ENCODE results near the gene NOTCH1.
A peak's percentile ranks its signal among the peaks of the same experiment; 100 is the strongest.
"Not testable (repeated sequence)": the region's sequence is repeated elsewhere in the genome, so short reads cannot be mapped to it uniquely, and the experiment has no call there.

The NOTCH1 gene

DNA sequence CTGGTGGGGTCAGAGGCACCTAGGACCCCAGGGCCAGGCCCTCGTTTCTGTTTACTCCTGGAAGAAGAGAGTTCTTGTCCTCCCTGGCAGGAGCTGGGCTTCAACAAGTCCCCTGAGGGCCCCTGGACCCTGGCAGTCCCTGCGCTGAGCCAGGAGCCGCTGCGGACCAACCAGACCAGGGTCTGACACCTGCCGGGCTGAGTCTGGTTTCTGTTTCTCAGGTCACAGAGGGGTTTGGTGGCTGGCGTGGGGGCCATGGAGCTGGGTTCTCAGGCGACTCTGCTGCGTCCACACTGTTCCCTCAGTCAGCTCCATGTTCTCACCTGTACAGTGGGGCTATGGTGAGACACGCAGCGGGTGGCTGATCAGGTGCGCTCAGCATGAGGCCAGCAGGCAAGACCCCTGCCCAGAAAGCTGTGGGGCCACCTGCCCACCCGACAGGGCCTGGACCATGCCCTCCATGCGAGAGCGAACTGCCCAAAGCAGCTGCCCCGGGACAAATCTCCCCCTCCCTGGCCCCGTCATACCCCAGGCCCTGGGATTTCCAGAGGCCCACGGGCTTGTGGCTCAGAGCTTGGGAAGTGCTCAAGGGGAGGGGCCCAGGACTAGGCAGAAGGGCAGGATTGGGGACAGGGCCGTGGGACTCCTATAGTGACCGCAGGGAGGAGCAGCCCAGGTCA lies 17.9 kb upstream of the NOTCH1 start:
- no peak for DNase-seq

DNA sequence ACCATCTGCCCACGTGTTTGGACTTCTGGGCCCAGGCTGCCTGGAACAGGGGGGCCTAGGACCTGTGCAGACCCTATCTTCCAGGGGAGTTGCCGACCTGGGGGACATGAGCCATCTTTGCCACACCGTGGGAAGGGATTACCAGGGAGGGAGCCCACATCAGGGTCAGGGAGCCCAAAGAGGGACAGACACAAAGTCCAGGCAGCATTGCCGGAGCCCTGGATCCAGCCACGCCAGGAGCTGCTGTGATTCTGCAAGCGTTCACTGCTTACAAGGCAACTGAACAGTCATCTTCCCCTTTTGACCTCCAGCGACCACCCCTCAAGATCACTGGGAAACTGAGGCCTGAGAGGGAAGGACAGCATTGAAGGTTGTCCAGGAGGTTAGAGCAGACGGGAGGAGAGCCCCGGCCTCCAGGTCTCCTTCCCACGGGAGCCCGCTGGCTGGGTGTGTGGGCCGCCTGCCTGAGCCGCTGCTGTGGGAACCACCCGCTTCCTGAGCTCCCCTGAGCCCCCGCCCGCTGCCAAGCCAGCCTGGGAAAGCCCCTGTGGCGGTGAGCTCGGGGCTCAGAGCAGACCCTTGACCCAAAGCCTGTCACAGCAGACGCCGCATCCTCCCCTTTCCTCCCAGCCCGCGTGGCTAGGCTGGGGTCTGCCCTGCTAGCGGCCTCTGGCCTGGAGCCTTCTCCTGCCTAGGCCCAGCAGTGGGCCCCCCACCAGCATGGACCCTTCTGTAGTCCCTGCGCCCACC lies 17.1 kb upstream of the NOTCH1 start:
- DNase-seq = no peak

- DNase-seq = no peak
Observed at GRCh38 chr9:136561779-136562178, 15.9 kb upstream of the NOTCH1 start.

GRCh38 chr9:136560586-136560985 lies 14.7 kb upstream of the NOTCH1 start:
- DNase-seq = no peak

DNA sequence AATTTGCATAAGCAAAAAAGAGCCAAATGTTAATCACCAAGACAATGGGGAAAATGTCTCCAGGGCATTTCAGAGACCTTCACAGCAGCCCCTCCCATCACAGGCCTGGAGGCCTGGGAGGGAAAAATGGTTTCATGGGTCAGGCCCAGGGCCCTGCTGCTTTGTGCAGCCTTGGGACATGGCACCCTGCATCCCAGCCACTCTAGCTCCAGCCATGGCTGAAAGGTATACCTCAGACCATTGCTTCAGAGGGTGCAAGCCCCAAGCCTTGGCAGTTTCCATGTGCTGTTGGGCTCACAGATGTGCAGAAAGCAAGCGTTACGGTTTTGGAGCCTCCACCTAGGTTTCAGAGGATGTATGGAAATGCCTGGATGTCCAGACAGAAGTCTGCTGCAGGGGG lies 13.5 kb upstream of the NOTCH1 start:
- not testable (repeated sequence) for DNase-seq

DNA sequence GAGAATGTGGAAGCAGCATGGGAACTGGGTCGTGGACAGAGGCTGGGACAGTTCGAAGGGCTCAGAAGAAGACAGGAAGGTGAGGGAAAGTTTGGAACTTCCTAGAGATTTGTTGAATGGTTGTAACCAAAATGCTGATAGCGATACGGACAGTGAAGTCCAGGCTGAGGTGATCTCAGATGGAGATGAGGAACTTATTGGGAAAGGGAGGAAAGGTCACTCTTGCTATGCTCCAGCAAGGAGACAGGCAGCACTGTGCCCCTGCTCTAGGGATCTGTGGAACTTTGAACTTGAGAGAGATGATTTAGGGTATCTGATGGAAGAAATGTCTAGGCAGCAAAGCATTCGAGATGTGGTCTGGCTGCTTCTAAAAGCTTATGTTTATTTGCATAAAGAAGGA lies 13.0 kb upstream of the NOTCH1 start:
- not testable (repeated sequence) for DNase-seq

- DNase-seq = no peak
Observed at GRCh38 chr9:136558373-136558772, 12.5 kb upstream of the NOTCH1 start.

GRCh38 chr9:136557036-136557435 lies 11.2 kb upstream of the NOTCH1 start:
- no peak for DNase-seq

DNA sequence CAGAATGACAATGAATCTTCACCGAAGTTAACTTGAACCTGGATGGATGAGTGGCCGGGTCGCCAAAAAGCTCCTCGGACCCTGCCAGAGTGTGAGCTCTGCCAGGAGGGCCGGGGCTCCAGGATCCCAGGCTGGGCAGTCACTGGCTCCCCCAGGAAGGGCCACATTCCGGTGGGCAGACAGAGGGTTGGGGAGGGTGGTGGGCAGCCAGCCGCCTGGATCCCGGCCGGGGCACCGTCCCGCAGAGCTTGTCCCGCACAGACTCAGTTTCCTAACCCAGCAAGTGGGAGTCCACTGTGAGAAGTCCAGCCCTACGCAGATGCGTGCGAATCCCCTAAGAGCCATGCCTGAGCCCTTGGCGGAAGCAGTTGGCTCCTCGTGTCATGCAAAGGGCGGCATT lies 10.3 kb upstream of the NOTCH1 start:
- DNase-seq = no peak

GRCh38 chr9:136554870-136555269 lies 9.0 kb upstream of the NOTCH1 start:
- no peak for DNase-seq

DNA sequence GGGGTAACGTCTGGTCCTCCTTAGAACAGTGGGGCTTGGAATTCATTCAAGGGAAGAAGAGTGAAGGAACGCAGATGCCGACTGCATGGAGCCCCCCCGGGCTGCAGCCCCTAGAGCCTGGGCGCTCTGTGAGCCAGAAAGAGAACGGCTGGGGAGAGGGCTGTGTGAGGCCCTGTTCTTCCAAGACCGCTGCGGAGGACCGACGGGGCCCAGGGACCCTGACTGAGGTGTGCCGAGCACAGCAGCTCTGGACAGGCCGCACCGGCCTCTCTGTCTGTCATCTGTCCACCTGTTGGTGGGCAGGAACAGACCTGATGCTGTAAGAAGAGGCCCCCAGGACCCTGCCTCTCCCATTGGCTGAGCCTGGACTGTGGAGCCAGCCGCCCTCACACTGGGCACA lies 7.7 kb upstream of the NOTCH1 start:
- DNase-seq = no peak

DNA sequence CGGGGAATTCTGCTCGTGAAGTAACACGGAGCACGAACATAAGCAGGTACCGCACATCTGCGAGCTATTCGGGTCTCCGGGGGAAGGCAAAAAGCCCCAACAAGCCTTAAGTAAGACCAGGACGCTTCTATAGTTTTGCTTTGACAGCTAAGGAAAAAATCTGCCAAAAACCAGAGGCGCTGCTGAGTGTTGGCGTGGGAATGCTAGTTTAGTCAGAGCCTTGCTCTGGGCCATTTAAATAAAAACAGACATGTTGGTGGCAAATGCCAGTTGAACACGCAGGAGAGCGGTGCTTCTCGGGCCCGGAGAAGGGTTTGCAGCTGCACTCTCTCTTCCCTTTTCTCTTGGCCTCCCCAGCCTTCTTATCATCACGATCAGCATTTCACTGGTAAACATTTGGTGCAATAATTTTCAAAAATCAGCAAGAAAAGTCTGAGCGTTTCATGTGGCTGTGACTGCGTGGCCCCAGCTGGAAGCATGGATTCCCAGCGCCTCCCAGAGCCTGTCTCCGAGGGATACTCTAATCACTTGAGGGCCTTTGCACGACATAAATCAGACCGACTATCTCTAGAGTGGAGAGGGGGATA lies 6.4 kb upstream of the NOTCH1 start:
- DNase-seq = no peak

DNA sequence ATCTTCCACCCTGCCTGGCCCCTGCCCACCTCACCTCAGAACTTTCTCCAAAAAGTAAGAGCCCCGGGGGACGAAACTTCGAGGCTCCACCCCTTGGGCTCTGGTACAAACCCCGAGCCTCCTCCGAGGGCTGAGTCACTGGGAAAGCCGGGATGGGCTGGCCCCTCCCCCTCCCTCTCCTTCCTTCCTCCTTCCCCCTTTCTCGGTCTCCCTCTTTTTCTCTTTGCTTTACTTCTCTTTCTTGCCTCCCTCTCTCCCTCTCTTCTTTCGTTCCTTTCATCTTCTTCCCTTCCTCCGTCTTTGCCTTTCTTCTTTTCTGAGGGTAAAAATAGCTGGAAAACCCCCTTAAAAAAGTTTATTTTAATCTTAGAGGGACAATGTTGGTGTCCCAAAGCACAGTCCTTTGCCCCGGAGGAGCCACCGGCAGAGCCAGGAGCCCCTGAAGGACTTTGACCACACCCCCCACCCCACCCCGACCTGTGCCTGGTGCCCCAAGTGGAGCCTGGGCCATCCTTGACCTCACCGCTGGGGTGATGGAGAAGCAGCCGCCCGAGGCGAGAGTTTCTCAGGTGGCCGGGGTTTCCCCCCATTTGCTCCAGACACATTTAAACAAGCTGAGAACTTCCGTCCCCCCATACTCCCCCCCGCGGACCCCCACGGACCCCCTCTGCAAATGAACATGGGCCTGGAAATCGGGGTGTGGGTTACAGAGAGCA lies 5.7 kb upstream of the NOTCH1 start:
- DNase-seq = no peak

GRCh38 chr9:136550439-136551289 lies 4.8 kb upstream of the NOTCH1 start:
- DNase-seq = no peak

GRCh38 chr9:136549010-136549980 lies 3.4 kb upstream of the NOTCH1 start:
- DNase-seq = no peak

- DNase-seq = no peak
Observed at GRCh38 chr9:136547508-136548215, 1.8 kb upstream of the NOTCH1 start.

- DNase-seq = peak; percentile 62
Observed at GRCh38 chr9:136546697-136547501, 1.1 kb upstream of the NOTCH1 start.

GRCh38 chr9:136545692-136545964 lies 220 bp downstream of the NOTCH1 start:
- no peak for DNase-seq

DNA sequence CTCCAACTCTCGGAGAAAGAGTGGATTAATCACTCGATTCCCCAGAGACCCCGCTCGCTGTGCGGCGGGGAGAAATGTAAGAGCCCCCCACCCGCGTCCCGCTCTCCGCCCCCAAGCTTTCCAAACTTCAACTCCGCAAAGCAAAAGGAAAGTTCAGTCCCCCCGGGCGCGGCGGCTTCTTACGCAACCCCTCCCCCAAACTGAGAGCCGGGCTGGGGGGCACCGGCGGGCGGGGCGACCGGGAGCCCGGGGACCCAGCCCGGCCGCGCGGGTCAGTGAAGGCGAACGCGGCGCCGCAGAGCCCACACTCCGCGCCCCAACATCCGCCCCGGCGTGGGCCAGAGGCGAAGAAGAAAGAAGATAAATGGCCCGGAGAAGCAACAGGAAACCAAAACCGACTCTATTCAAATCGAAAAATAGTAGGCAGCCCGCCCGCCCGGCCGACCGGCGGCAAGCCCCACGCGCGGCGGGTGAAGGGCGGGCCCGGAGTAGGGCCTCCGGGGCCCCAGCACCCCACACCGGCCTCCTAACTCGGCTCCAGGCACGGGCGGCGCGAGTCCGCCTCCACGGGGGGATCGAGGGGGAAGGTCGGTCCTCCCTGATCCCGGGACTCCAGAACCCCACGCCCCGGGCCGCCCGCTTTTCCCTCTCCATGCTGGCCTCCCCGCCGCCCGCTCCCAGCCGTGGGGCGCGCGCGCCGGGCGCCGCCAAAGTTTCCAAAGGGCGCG lies 720 bp downstream of the NOTCH1 start:
- DNase-seq = peak; percentile 70
